Endothelial cell of umbilical vein (primary cell): ENCODE results near the gene OR52N2. TPM values are rescaled to one million over a fixed set of nuclear protein-coding genes. Genes with fewer than 3 reads are reported as not detected.

Source experiments
- Bru-seq: library from RNA; stranded (reverse); fragments of 400-500 nt; gene quantifications from one replicate; lab custom pipeline; 2021; lab: Mats Ljungman, UMichigan
- BruChase-seq, 2 experiments: library from RNA; stranded (reverse); fragments of 400-500 nt; gene quantifications; one replicate each; lab custom pipeline; 2021; lab: Mats Ljungman, UMichigan
- BruUV-seq: library from RNA; stranded (reverse); fragments of 400-500 nt; replicated peaks from 2 replicates; lab custom pipeline; 2021; lab: Mats Ljungman, UMichigan
- CTCF ChIA-PET: fragments of 300-600, 350-600 bp; sonication (Branson Sonifier 250); formaldehyde crosslinking; loops from one replicate; lab custom pipeline; 2021; ENCODE audit warnings: antibody characterized with exemption, inconsistent platforms; lab: Charles Lee
- POLR2A ChIA-PET: fragments of 300-600, 350-600 bp; sonication (Branson Sonifier 250); formaldehyde crosslinking; loops from one replicate; lab custom pipeline; 2021; ENCODE audit warnings: antibody characterized with exemption, inconsistent platforms; lab: Charles Lee
- DNase-seq: peaks from one replicate; pipeline ENCODE4 v3.0.0-alpha.2; 2011; ENCODE audit warnings: low read depth, low spot score
- FAIRE-seq: peaks from 2 replicates; lab custom pipeline; 2011; peaks lifted over from hg19 to GRCh38; lab: Jason Lieb, UNC
- H2AFZ ChIP-seq: 2 replicates; pipeline ENCODE4 v1.6.0; 2012; ENCODE audit warnings: low read depth, low read length, control low read depth, inconsistent platforms
- H3K27ac ChIP-seq: 2 replicates; pipeline ENCODE4 v1.5.1; 2011; ENCODE audit warnings: low read depth, mild to moderate bottlenecking, control low read depth, low read length, moderate library complexity; ENCODE audit not compliant: insufficient read depth
- H3K27me3 ChIP-seq, 2 experiments: 2 replicates each; pipeline versions ENCODE4 v1.6.0 to v1.6.1; 2011; ENCODE audit warnings: low read length in 2 of 2, mixed read lengths in 1 of 2; ENCODE audit not compliant: control insufficient read depth in 2 of 2, insufficient read depth in 2 of 2
- H3K36me3 ChIP-seq, 2 experiments: 2 replicates in 1 of 2; 3 replicates in 1 of 2; pipeline ENCODE4 v1.5.1; 2011; ENCODE audit warnings: low read length in 2 of 2, mild to moderate bottlenecking in 1 of 2, moderate library complexity in 1 of 2; ENCODE audit not compliant: control insufficient read depth in 2 of 2, insufficient read depth in 2 of 2; ENCODE audit errors: extremely low read depth in 1 of 2
- H3K4me1 ChIP-seq: 3 replicates; pipeline ENCODE4 v1.5.1; 2011; ENCODE audit warnings: mild to moderate bottlenecking, low read length; ENCODE audit not compliant: control insufficient read depth, insufficient read depth; ENCODE audit errors: extremely low read depth
- H3K4me2 ChIP-seq: 2 replicates; pipeline ENCODE4 v1.6.1; 2011; ENCODE audit warnings: low read length, control low read depth, mixed read lengths; ENCODE audit not compliant: insufficient read depth
- H3K4me3 ChIP-seq, 3 experiments: fragments of 200-600 bp in 1 of 3; sonication (generic), shearing (Covaris generic) in 1 of 3; replicated peaks in 1 of 3; 2 replicates each; pipeline ENCODE4 v1.5.1; 2011 to 2016; ENCODE audit warnings: control low read depth in 3 of 3, low read length in 3 of 3, mild to moderate bottlenecking in 2 of 3, inconsistent platforms in 1 of 3, low read depth in 1 of 3, moderate library complexity in 1 of 3; ENCODE audit not compliant: insufficient read depth in 1 of 3
- H3K79me2 ChIP-seq: 2 replicates; pipeline ENCODE4 v1.6.0; 2012; ENCODE audit warnings: low read length, inconsistent platforms; ENCODE audit not compliant: control insufficient read depth, insufficient read depth
- H3K9ac ChIP-seq: replicated peaks from 2 replicates; pipeline ENCODE3; 2011; ENCODE audit warnings: low read length, control low read depth; ENCODE audit not compliant: insufficient read depth; ENCODE audit errors: extremely low read depth
- H3K9me1 ChIP-seq: replicated peaks from 3 replicates; pipeline ENCODE4 v1.6.0; 2011; ENCODE audit warnings: mild to moderate bottlenecking, low read length; ENCODE audit not compliant: control insufficient read depth, insufficient read depth; ENCODE audit errors: extremely low read depth
- H3K9me3 ChIP-seq: replicated peaks from 2 replicates; pipeline ENCODE4 v1.5.1; 2012; ENCODE audit warnings: low read length, inconsistent platforms; ENCODE audit not compliant: control insufficient read depth, insufficient read depth
- H4K20me1 ChIP-seq: replicated peaks from 2 replicates; pipeline ENCODE3; 2011; ENCODE audit warnings: mild to moderate bottlenecking, low read length; ENCODE audit not compliant: control insufficient read depth, insufficient read depth; ENCODE audit errors: extremely low read depth
- CTCF ChIP-seq, 2 donors: IDR thresholded peaks; 1 replicate in 1 of 2; 2 replicates in 1 of 2; pipeline ENCODE4 v1.5.1; 2011; ENCODE audit warnings: low read length in 2 of 2, mild to moderate bottlenecking in 2 of 2, moderate library complexity in 2 of 2, control low read depth in 1 of 2, inconsistent platforms in 1 of 2, low read depth in 1 of 2; ENCODE audit not compliant: insufficient read depth in 1 of 2; ENCODE audit errors: extremely low read depth in 1 of 2
- POLR2AphosphoS5 ChIP-seq: IDR thresholded peaks from 2 replicates; pipeline ENCODE4 v1.6.1; 2012; ENCODE audit warnings: low read depth, mild to moderate bottlenecking, control low read depth, low read length, moderate library complexity; ENCODE audit not compliant: insufficient read depth
- dilution Hi-C: fragments of 300-500 bp; cut with MboI; formaldehyde crosslinking; loops from one replicate; pipeline ENCODE4 v1.15.0; 2019; ENCODE audit warnings: low sequenced_read_pairs; ENCODE audit not compliant: extremely low pct_ligation_motif_present
- intact Hi-C: fragments of 100-400 bp; cut with micrococcal nuclease; formaldehyde crosslinking; loops from one replicate; pipeline ENCODE4 v1.10.0; 2022
- long read RNA-seq: library from polyadenylated mRNA; stranded (forward); transcript quantifications from one replicate; pipeline ENCODE4 v2.0.0, GENCODE V29; 2021
- polyA minus RNA-seq, 3 experiments: library from RNA; depleted of rRNA, polyadenylated mRNA; stranded (reverse); fragments of >200 nt; gene quantifications; 1 replicate in 1 of 3; 2 replicates in 2 of 3; pipeline ENCODE4 v1.2.3, GENCODE V29; 2011
- polyA plus RNA-seq, 4 experiments: library from polyadenylated mRNA; depleted of rRNA in 3 of 4; stranded (reverse) in 3 of 4; unstranded in 1 of 4; fragments of >200 nt; gene quantifications; 2 replicates each; pipeline versions ENCODE4 v1.2.1 to v1.2.3, GENCODE V29; 2011 to 2012; ENCODE audit warnings: missing spikeins in 1 of 4
- total RNA-seq: library from RNA; stranded (reverse); gene quantifications from 2 replicates; pipeline ENCODE4 v1.2.3, GENCODE V29; 2021

OR52N2 gene
- not detected in 2 replicates for total RNA-seq
- not detected in 2 replicates for polyA plus RNA-seq
- not detected in 2 replicates for polyA plus RNA-seq (2011; cell fraction: cytosol; rRNA removed)
- polyA plus RNA-seq (2011; cell fraction: nucleus; rRNA removed) = not detected in 2 replicates
- not detected in 2 replicates for polyA plus RNA-seq (2012)
- not detected in 2 replicates for polyA minus RNA-seq
- polyA minus RNA-seq (2011; cell fraction: cytosol; rRNA and poly(A)+ RNA removed) = not detected
- polyA minus RNA-seq (2011; cell fraction: nucleus; rRNA and poly(A)+ RNA removed) = not detected in 2 replicates
- Bru-seq, nascent RNA = not detected
- BruChase-seq, experiment 1, labeled RNA remaining after a 6-hour chase = not detected
- BruChase-seq, experiment 2, labeled RNA remaining after a 2-hour chase = not detected
- long read RNA-seq = 0 reads

- Histone ChIP-seq H3K9me3 (no peaks in the 10 kb centered on the region), H2AFZ (peak within 1 kb of the TSS; percentile 89), H4K20me1 (no peaks in the 10 kb centered on the region), H3K27me3 (peaks cover 0 to 3% of the 10 kb centered on the region in 2 experiments), H3K9ac (no peak within 1 kb of the TSS), H3K9me1 (no peaks in the 10 kb centered on the region), H3K4me1 (peaks cover 7% of the 10 kb centered on the region), H3K4me3 (peak within 1 kb of the TSS; percentile 7 to 50 (median 22)), H3K79me2 (no peaks in the 10 kb centered on the region), H3K27ac (no peak within 1 kb of the TSS), H3K36me3 (no peaks in the 10 kb centered on the region), H3K4me2 (peak within 1 kb of the TSS; percentile 63)
- intact Hi-C loops = loop anchor here (1.0 to 2.0 kb wide), 9 partner anchors 124 to 1182 kb away; partner anchors contain the start of genes OR51D1 and TRIM5
- CTCF ChIA-PET = interaction anchor here (0.8 to 2.9 kb wide), 5 partner anchors 14 to 1172 kb away, joined by 3 to 38 read pairs (median 10); partner anchors contain the start of genes OR51D1 and TRIM5
- dilution Hi-C loops = no loop called here
- BruUV-seq = no TSS peak
- TF ChIP-seq CTCF (IDR thresholded peaks at IDR 0.05; ENCODE audit: extremely low read depth in 1 of 2, insufficient read depth in 1 of 2, low read depth in 1 of 2, low read length in 2 of 2) = peak; percentile 76 to 77
- no peak for TF ChIP-seq POLR2AphosphoS5
- DNase-seq (peak; percentile 72), FAIRE-seq (peak; percentile 80)
- POLR2A ChIA-PET = no interaction called here
Measured at GRCh38 chr11:5808500-5809121, at the start of gene OR52N2. Gene OR52N2, plus strand, starts transcription at chr11:5808924. Its CDS starts 11,412 bp downstream, at chr11:5820336.
